ENCODE data around the gene SEMA5A. TPM values are rescaled to one million over a fixed set of nuclear protein-coding genes. Genes with fewer than 3 reads are reported as not detected.

SEMA5A gene
- total RNA-seq, 2 donors from 2014 or later = 0.14 to 0.23 TPM

GRCh38 chr5:9543311-9543920 is 2.5 kb downstream of the SEMA5A start:
- H3K27me3 Mint-ChIP-seq (ENCODE audit: low read depth) = peaks cover 28% of the 10 kb centered on the region
- ATAC-seq (replicated peaks in 1 of 2) (no peak), DNase-seq (no peak)
- no peak overlapping the region for H3K27ac Mint-ChIP-seq
- peaks cover 0 to 2% of the 10 kb centered on the region in 2 donors for H3K36me3 Mint-ChIP-seq (ENCODE audit: insufficient read depth in 2 of 2)
- no peaks in the 10 kb centered on the region for H3K9me3 Mint-ChIP-seq
- no peaks in the 10 kb centered on the region for H3K4me1 Mint-ChIP-seq (ENCODE audit: low read depth)
- peak overlapping the region in 1 of 2 donors; percentile 44 for H3K4me3 Mint-ChIP-seq

GRCh38 chr5:9540791-9541190 is 5.1 kb downstream of the SEMA5A start:
- DNase-seq (no peak), ATAC-seq (replicated peaks in 1 of 2) (no peak)
- Mint-ChIP-seq H3K27me3 (ENCODE audit: low read depth) (peaks cover 22% of the 10 kb centered on the region), H3K27ac (no peak overlapping the region), H3K9me3 (no peaks in the 10 kb centered on the region), H3K36me3 (ENCODE audit: insufficient read depth in 2 of 2) (no peaks in the 10 kb centered on the region), H3K4me3 (no peak overlapping the region), H3K4me1 (ENCODE audit: low read depth) (no peaks in the 10 kb centered on the region)

- Mint-ChIP-seq H3K4me3 (no peak overlapping the region), H3K4me1 (ENCODE audit: low read depth) (no peaks in the 10 kb centered on the region), H3K36me3 (ENCODE audit: insufficient read depth in 2 of 2) (no peaks in the 10 kb centered on the region), H3K27me3 (ENCODE audit: low read depth) (peaks cover 12% of the 10 kb centered on the region), H3K27ac (no peak overlapping the region), H3K9me3 (no peaks in the 10 kb centered on the region)
- no peak for DNase-seq
- ATAC-seq (replicated peaks in 1 of 2) = peak in 1 of 2 donors; percentile 32
Observed at GRCh38 chr5:9538504-9538903, 7.4 kb downstream of the SEMA5A start.

- no peaks in the 10 kb centered on the region for H3K9me3 Mint-ChIP-seq
Observed at GRCh38 chr5:9537223-9538141, 8.4 kb downstream of the SEMA5A start.

GRCh38 chr5:9536717-9537116 is 9.2 kb downstream of the SEMA5A start:
- Mint-ChIP-seq H3K36me3 (ENCODE audit: insufficient read depth in 2 of 2) (no peaks in the 10 kb centered on the region), H3K27me3 (ENCODE audit: low read depth) (no peaks in the 10 kb centered on the region), H3K9me3 (no peaks in the 10 kb centered on the region), H3K4me3 (no peak overlapping the region), H3K27ac (no peak overlapping the region), H3K4me1 (ENCODE audit: low read depth) (no peaks in the 10 kb centered on the region)
- ATAC-seq (replicated peaks in 1 of 2) (no peak), DNase-seq (no peak)

More at GRCh38 chr5:9537223-9538141, 8.4 kb downstream of the SEMA5A start:
- Mint-ChIP-seq H3K27me3 (ENCODE audit: low read depth) (peaks cover 5% of the 10 kb centered on the region), H3K36me3 (ENCODE audit: insufficient read depth in 2 of 2) (no peaks in the 10 kb centered on the region), H3K4me1 (ENCODE audit: low read depth) (no peaks in the 10 kb centered on the region), H3K27ac (no peak overlapping the region), H3K4me3 (peak overlapping the region in 1 of 2 donors; percentile 16)
- DNase-seq = no peak
- ATAC-seq (replicated peaks in 1 of 2) = no peak

GRCh38 chr5:9534881-9535517 is 10.9 kb downstream of the SEMA5A start:
- Mint-ChIP-seq H3K36me3 (ENCODE audit: insufficient read depth in 2 of 2) (no peaks in the 10 kb centered on the region), H3K27me3 (ENCODE audit: low read depth) (no peaks in the 10 kb centered on the region), H3K27ac (no peak overlapping the region), H3K9me3 (no peaks in the 10 kb centered on the region), H3K4me3 (no peak overlapping the region), H3K4me1 (ENCODE audit: low read depth) (no peaks in the 10 kb centered on the region)
- no peak for DNase-seq
- ATAC-seq (replicated peaks in 1 of 2) = no peak

GRCh38 chr5:9533562-9534364 is 12.1 kb downstream of the SEMA5A start:
- no peaks in the 10 kb centered on the region for H3K4me1 Mint-ChIP-seq (ENCODE audit: low read depth)
- no peak for ATAC-seq (replicated peaks in 1 of 2)
- H3K36me3 Mint-ChIP-seq (ENCODE audit: insufficient read depth in 2 of 2) = no peaks in the 10 kb centered on the region
- no peaks in the 10 kb centered on the region for H3K27me3 Mint-ChIP-seq (ENCODE audit: low read depth)
- no peak overlapping the region for H3K4me3 Mint-ChIP-seq
- no peaks in the 10 kb centered on the region for H3K9me3 Mint-ChIP-seq
- H3K27ac Mint-ChIP-seq = no peak overlapping the region
- DNase-seq = no peak

- DNase-seq = no peak
- no peaks in the 10 kb centered on the region for H3K4me1 Mint-ChIP-seq (ENCODE audit: low read depth)
- no peak for ATAC-seq (replicated peaks in 1 of 2)
- H3K27me3 Mint-ChIP-seq (ENCODE audit: low read depth) = no peaks in the 10 kb centered on the region
- H3K4me3 Mint-ChIP-seq = no peak overlapping the region
- H3K27ac Mint-ChIP-seq = no peak overlapping the region
- no peaks in the 10 kb centered on the region for H3K9me3 Mint-ChIP-seq
- no peaks in the 10 kb centered on the region for H3K36me3 Mint-ChIP-seq (ENCODE audit: insufficient read depth in 2 of 2)
Observed at GRCh38 chr5:9533096-9533495, 12.8 kb downstream of the SEMA5A start.

GRCh38 chr5:9529513-9529912 is 16.4 kb downstream of the SEMA5A start:
- Mint-ChIP-seq H3K4me1 (ENCODE audit: low read depth) (no peaks in the 10 kb centered on the region), H3K27ac (no peak overlapping the region), H3K4me3 (no peak overlapping the region), H3K9me3 (no peaks in the 10 kb centered on the region), H3K27me3 (ENCODE audit: low read depth) (no peaks in the 10 kb centered on the region), H3K36me3 (ENCODE audit: insufficient read depth in 2 of 2) (no peaks in the 10 kb centered on the region)
- DNase-seq = no peak
- no peak for ATAC-seq (replicated peaks in 1 of 2)

GRCh38 chr5:9529041-9529480 is 16.8 kb downstream of the SEMA5A start:
- no peaks in the 10 kb centered on the region for H3K9me3 Mint-ChIP-seq
- no peak for DNase-seq
- H3K27ac Mint-ChIP-seq = no peak overlapping the region

GRCh38 chr5:9524941-9525340 is 20.9 kb downstream of the SEMA5A start:
- Mint-ChIP-seq H3K4me3 (no peak overlapping the region), H3K9me3 (peaks cover 0 to 2% of the 10 kb centered on the region in 2 donors), H3K36me3 (ENCODE audit: insufficient read depth in 2 of 2) (no peaks in the 10 kb centered on the region), H3K4me1 (ENCODE audit: low read depth) (no peaks in the 10 kb centered on the region), H3K27ac (no peak overlapping the region), H3K27me3 (ENCODE audit: low read depth) (no peaks in the 10 kb centered on the region)
- ATAC-seq (replicated peaks in 1 of 2) (no peak), DNase-seq (no peak)

More at GRCh38 chr5:9529041-9529480, 16.8 kb downstream of the SEMA5A start:
- H3K36me3 Mint-ChIP-seq (ENCODE audit: insufficient read depth in 2 of 2) = no peaks in the 10 kb centered on the region
- no peaks in the 10 kb centered on the region for H3K4me1 Mint-ChIP-seq (ENCODE audit: low read depth)
- ATAC-seq (replicated peaks in 1 of 2) = no peak
- H3K27me3 Mint-ChIP-seq (ENCODE audit: low read depth) = no peaks in the 10 kb centered on the region
- H3K4me3 Mint-ChIP-seq = no peak overlapping the region

GRCh38 chr5:9523090-9523823 is 22.6 kb downstream of the SEMA5A start:
- DNase-seq (no peak), ATAC-seq (replicated peaks in 1 of 2) (no peak)
- Mint-ChIP-seq H3K27me3 (ENCODE audit: low read depth) (no peaks in the 10 kb centered on the region), H3K4me1 (ENCODE audit: low read depth) (no peaks in the 10 kb centered on the region), H3K9me3 (peaks cover 0 to 2% of the 10 kb centered on the region in 2 donors), H3K36me3 (ENCODE audit: insufficient read depth in 2 of 2) (no peaks in the 10 kb centered on the region), H3K27ac (no peak overlapping the region), H3K4me3 (no peak overlapping the region)
